HUES48 (cell line): ENCODE measurements around the gene XPO4.
A peak's percentile ranks its signal among the peaks of the same experiment; 100 is the strongest.
"Not testable (repeated sequence)": the region's sequence is repeated elsewhere in the genome, so short reads cannot be mapped to it uniquely, and the experiment has no call there.

Experiments used
- H3K27ac ChIP-seq: one replicate; pipeline ENCODE4 v1.7.0; 2013; ENCODE audit warnings: low read depth, low read length, inconsistent platforms
- H3K27me3 ChIP-seq: 2 replicates; pipeline ENCODE4 v1.6.1; 2013; ENCODE audit warnings: mild to moderate bottlenecking, low read length; ENCODE audit not compliant: control insufficient read depth, insufficient read depth
- H3K36me3 ChIP-seq: 2 replicates; pipeline ENCODE4 v1.6.1; 2013; ENCODE audit warnings: low read length; ENCODE audit not compliant: control insufficient read depth, insufficient read depth
- H3K4me1 ChIP-seq: 2 replicates; pipeline ENCODE4 v1.6.1; 2013; ENCODE audit warnings: mild to moderate bottlenecking, low read length; ENCODE audit not compliant: control insufficient read depth, insufficient read depth
- H3K4me3 ChIP-seq: 2 replicates; pipeline ENCODE4 v1.5.1; 2013; ENCODE audit warnings: mild to moderate bottlenecking, low read depth, low read length
- H3K9ac ChIP-seq: 2 replicates; pipeline ENCODE4 v1.6.1; 2013; ENCODE audit warnings: mild to moderate bottlenecking, low read depth, low read length, moderate library complexity
- H3K9me3 ChIP-seq: 2 replicates; pipeline ENCODE4 v1.6.1; 2013; ENCODE audit warnings: low read length; ENCODE audit not compliant: control insufficient read depth, insufficient read depth

The XPO4 gene

GRCh38 chr13:20902438-20903163 lies at the start of gene XPO4:
Gene XPO4 (minus strand): TSS chr13:20902746. CDS start chr13:20902738, 8 bp downstream.
- Histone ChIP-seq H3K36me3 (peaks cover 19% of the 10 kb centered on the region), H3K27ac (peak within 1 kb of the TSS; percentile 95), H3K9ac (peak within 1 kb of the TSS; percentile 94), H3K4me3 (peak within 1 kb of the TSS; percentile 94), H3K9me3 (no peaks in the 10 kb centered on the region), H3K4me1 (peaks cover 8% of the 10 kb centered on the region; the same call in 1 of the 2 replicates), H3K27me3 (no peaks in the 10 kb centered on the region)

GRCh38 chr13:20948001-20948400 lies 45.5 kb upstream of the XPO4 start:
- not testable (repeated sequence) for H3K9ac ChIP-seq, H3K9me3 ChIP-seq, H3K4me3 ChIP-seq, H3K27ac ChIP-seq, H3K36me3 ChIP-seq, H3K4me1 ChIP-seq
- peaks cover 22% of the 10 kb centered on the region for H3K27me3 ChIP-seq

GRCh38 chr13:20945952-20946383 lies 43.4 kb upstream of the XPO4 start:
- Histone ChIP-seq H3K4me3 (peak overlapping the region; percentile 33; the same call in 1 of the 2 replicates), H3K36me3 (no peaks in the 10 kb centered on the region), H3K27me3 (peaks cover 22% of the 10 kb centered on the region), H3K9me3 (no peaks in the 10 kb centered on the region), H3K4me1 (no peaks in the 10 kb centered on the region), H3K9ac (no peak overlapping the region), H3K27ac (no peak overlapping the region)

- peaks cover 7% of the 10 kb centered on the region; the same call in 1 of the 2 replicates for H3K4me1 ChIP-seq
- H3K27me3 ChIP-seq, result peaks cover 22% of the 10 kb centered on the region
- no peak overlapping the region for H3K9ac ChIP-seq
- no peaks in the 10 kb centered on the region for H3K36me3 ChIP-seq
- H3K4me3 ChIP-seq, result no peak overlapping the region
- no peak overlapping the region for H3K27ac ChIP-seq
- H3K9me3 ChIP-seq, result no peaks in the 10 kb centered on the region
Observed at GRCh38 chr13:20942938-20943559, 40.5 kb upstream of the XPO4 start.

- not testable (repeated sequence) for H3K27ac ChIP-seq, H3K9ac ChIP-seq, H3K4me1 ChIP-seq, H3K9me3 ChIP-seq, H3K36me3 ChIP-seq, H3K4me3 ChIP-seq
- H3K27me3 ChIP-seq, result peaks cover 11% of the 10 kb centered on the region
Observed at GRCh38 chr13:20940511-20940910, 38.0 kb upstream of the XPO4 start.

- Histone ChIP-seq H3K4me1 (peaks cover 7% of the 10 kb centered on the region; the same call in 1 of the 2 replicates), H3K36me3 (no peaks in the 10 kb centered on the region), H3K9me3 (no peaks in the 10 kb centered on the region), H3K27me3 (peaks cover 8% of the 10 kb centered on the region), H3K9ac (no peak overlapping the region), H3K4me3 (no peak overlapping the region), H3K27ac (no peak overlapping the region)
Observed at GRCh38 chr13:20940083-20940482, 37.5 kb upstream of the XPO4 start.

GRCh38 chr13:20939662-20940061 lies 37.1 kb upstream of the XPO4 start:
- H3K9ac ChIP-seq, result 0 out of 2 replicates have a peak overlapping the region, but pooled peaks have one; percentile 22
- H3K27me3 ChIP-seq, result peaks cover 3% of the 10 kb centered on the region; the same call in 1 of the 2 replicates
- H3K4me3 ChIP-seq, result no peak overlapping the region

GRCh38 chr13:20938302-20938701 lies 35.8 kb upstream of the XPO4 start:
- H3K27ac ChIP-seq, result no peak overlapping the region
- peaks cover 7% of the 10 kb centered on the region; the same call in 1 of the 2 replicates for H3K4me1 ChIP-seq
- H3K36me3 ChIP-seq, result no peaks in the 10 kb centered on the region
- H3K4me3 ChIP-seq, result no peak overlapping the region
- H3K9me3 ChIP-seq, result no peaks in the 10 kb centered on the region
- H3K9ac ChIP-seq, result no peak overlapping the region
- no peaks in the 10 kb centered on the region for H3K27me3 ChIP-seq

More at GRCh38 chr13:20939662-20940061, 37.1 kb upstream of the XPO4 start:
- no peak overlapping the region for H3K27ac ChIP-seq
- no peaks in the 10 kb centered on the region for H3K36me3 ChIP-seq
- no peaks in the 10 kb centered on the region for H3K9me3 ChIP-seq
- H3K4me1 ChIP-seq, result peaks cover 7% of the 10 kb centered on the region; the same call in 1 of the 2 replicates

GRCh38 chr13:20927596-20928257 lies 25.2 kb upstream of the XPO4 start:
- Histone ChIP-seq H3K9ac (no peak overlapping the region), H3K4me3 (no peak overlapping the region), H3K9me3 (no peaks in the 10 kb centered on the region), H3K36me3 (no peaks in the 10 kb centered on the region), H3K27ac (no peak overlapping the region), H3K27me3 (no peaks in the 10 kb centered on the region), H3K4me1 (peaks cover 7% of the 10 kb centered on the region; the same call in 1 of the 2 replicates)

GRCh38 chr13:20925395-20925790 lies 22.8 kb upstream of the XPO4 start:
- H3K9ac ChIP-seq, H3K36me3 ChIP-seq, H3K4me3 ChIP-seq, H3K9me3 ChIP-seq, H3K4me1 ChIP-seq, H3K27ac ChIP-seq, H3K27me3 ChIP-seq: not testable (repeated sequence)
